Germinal center (tissue), 1 donor: Measurements from ENCODE around the gene NAP1L1.
"Not testable (repeated sequence)": the region's sequence is repeated elsewhere in the genome, so short reads cannot be mapped to it uniquely, and the experiment has no call there.

ENCODE experiments used
- DNase-seq: peaks from one replicate; pipeline ENCODE4 v3.0.0; 2012; ENCODE audit warnings: mixed read lengths, low spot score

Gene NAP1L1

DNA sequence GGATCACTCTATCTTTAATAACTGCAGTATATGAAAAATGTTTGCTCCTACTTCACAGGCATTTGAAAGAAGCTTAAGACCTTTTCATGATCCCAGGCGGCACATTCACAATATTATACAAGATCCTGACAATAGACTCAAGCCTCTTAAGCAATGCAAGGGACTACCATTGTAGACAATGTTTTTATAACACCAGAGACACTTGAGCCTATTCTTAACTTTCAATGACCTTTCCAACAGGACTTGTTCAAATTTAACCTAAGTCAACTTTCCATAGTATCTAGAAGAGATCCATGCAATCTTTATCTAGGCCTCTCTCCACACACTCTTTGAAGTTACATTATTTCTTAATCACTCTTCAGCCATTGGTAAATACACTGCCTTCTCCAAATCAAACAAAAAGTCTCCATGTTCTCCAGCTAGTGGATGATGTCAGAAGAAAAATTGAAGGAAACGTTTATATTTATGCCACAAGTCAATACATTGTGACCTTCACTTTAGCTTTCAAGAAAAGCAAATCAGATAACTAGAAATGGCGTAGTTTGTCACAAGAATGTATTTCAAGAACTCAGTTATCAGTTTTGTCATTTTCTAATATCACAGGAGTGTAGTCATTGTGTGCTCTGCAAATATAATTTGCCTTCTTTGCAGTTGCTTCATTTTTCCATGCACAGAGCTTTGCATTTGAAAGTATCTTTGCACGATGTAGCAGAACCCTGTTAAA, 94.1 kb downstream of the NAP1L1 start:
- no peak for DNase-seq

DNA sequence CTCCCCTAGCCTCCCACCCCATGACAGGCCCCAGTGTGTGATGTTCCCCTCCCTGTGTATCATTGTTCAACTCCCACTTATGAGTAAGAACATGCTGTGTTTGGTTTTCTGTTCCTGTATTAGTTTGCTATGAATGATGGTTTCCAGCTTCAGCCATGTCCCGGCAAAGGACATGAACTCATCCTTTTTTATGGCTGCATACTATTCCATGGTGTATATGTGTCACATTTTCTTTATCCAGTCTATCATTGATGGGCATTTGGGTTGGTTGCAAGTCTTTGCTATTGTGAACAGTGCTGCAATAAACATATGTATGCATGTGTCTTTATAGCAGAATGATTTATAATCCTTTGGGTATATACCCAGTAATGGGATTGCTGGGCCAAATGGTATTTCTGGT, 96.8 kb downstream of the NAP1L1 start:
- DNase-seq = not testable (repeated sequence)
